ENCODE data around the gene AADACL3.

DNA sequence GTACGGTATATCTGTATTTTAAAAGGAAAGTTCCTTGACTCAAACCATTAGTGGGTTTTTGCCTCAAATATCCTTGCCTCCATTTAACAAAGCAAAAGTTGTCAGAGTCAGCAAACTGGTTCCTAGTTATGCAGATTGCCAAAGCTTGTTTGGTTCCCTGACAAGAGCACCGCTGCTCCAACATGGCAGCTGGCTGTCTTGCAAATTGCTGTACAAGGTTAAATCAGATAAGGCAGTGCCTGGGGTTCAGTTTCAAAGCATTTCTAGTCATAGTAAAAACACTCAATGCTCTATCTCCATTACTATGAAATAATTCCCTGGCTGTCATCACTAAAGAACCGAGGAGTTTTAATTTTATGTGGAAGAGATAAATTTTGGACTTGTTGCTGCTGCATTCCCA lies 18.7 kb downstream of the AADACL3 start:
- TF ChIP-seq, protein P1, sequence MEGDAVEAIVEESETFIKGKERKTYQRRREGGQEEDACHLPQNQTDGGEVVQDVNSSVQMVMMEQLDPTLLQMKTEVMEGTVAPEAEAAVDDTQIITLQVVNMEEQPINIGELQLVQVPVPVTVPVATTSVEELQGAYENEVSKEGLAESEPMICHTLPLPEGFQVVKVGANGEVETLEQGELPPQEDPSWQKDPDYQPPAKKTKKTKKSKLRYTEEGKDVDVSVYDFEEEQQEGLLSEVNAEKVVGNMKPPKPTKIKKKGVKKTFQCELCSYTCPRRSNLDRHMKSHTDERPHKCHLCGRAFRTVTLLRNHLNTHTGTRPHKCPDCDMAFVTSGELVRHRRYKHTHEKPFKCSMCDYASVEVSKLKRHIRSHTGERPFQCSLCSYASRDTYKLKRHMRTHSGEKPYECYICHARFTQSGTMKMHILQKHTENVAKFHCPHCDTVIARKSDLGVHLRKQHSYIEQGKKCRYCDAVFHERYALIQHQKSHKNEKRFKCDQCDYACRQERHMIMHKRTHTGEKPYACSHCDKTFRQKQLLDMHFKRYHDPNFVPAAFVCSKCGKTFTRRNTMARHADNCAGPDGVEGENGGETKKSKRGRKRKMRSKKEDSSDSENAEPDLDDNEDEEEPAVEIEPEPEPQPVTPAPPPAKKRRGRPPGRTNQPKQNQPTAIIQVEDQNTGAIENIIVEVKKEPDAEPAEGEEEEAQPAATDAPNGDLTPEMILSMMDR (IDR thresholded peaks at IDR 0.05; ENCODE audit: insufficient read depth, low read depth, low read length), result no peak
- TF ChIP-seq EZH2 (IDR thresholded peaks at IDR 0.05; ENCODE audit: insufficient read depth, low read length), result no peak

Data from astrocyte (in vitro differentiated cells and primary cell).